Activated T-cell treated with anti-CD3 and anti-CD28 coated beads, Interleukin-2, amount 50 U/mL, for 72 hours (primary cell): ENCODE results near the gene TMEM131L. TPM values are rescaled to one million over a fixed set of nuclear protein-coding genes. Genes with fewer than 3 reads are reported as not detected.
"Not testable (repeated sequence)": the region's sequence is repeated elsewhere in the genome, so short reads cannot be mapped to it uniquely, and the experiment has no call there.

Experiments used
- ATAC-seq, 2 donors: fragments of 150-1000 bp; cut with Tn5 transposase; replicated peaks in 1 of 2; 2 replicates each; pipeline ENCODE4 v1.10.0; 2021; ENCODE audit warnings: moderate library complexity in 2 of 2, mild to moderate bottlenecking in 1 of 2
- DNase-seq, 2 donors: peaks; one replicate each; pipeline ENCODE4 v3.0.0; 2021 to 2022; ENCODE audit warnings: mixed read lengths in 1 of 2
- H3K27ac Mint-ChIP-seq: one replicate; pipeline ENCODE4 v1.8.0; 2022; ENCODE audit warnings: mild to moderate bottlenecking, moderate library complexity, mixed read lengths
- H3K27me3 Mint-ChIP-seq: one replicate; pipeline ENCODE4 v1.8.0; 2022; ENCODE audit warnings: low read depth, mixed read lengths
- H3K36me3 Mint-ChIP-seq, 2 donors: one replicate each; pipeline ENCODE4 v1.8.0; 2022; ENCODE audit warnings: mixed read lengths in 2 of 2, mild to moderate bottlenecking in 1 of 2; ENCODE audit not compliant: insufficient read depth in 2 of 2
- H3K4me1 Mint-ChIP-seq: one replicate; pipeline ENCODE4 v1.8.0; 2022; ENCODE audit warnings: low read depth, mixed read lengths
- H3K4me3 Mint-ChIP-seq, 2 donors: one replicate each; pipeline ENCODE4 v1.8.0; 2022; ENCODE audit warnings: mild to moderate bottlenecking in 2 of 2, mixed read lengths in 2 of 2, moderate library complexity in 2 of 2
- H3K9me3 Mint-ChIP-seq, 2 donors: one replicate each; pipeline ENCODE4 v1.8.0; 2022; ENCODE audit warnings: mixed read lengths in 2 of 2
- total RNA-seq, 2 donors: library from RNA; stranded (reverse); gene quantifications; one replicate each; pipeline ENCODE4 v1.2.3, GENCODE V29; 2022

Gene TMEM131L
- total RNA-seq, 2 donors from 2014 or later: 32.7 to 44.4 TPM

DNA sequence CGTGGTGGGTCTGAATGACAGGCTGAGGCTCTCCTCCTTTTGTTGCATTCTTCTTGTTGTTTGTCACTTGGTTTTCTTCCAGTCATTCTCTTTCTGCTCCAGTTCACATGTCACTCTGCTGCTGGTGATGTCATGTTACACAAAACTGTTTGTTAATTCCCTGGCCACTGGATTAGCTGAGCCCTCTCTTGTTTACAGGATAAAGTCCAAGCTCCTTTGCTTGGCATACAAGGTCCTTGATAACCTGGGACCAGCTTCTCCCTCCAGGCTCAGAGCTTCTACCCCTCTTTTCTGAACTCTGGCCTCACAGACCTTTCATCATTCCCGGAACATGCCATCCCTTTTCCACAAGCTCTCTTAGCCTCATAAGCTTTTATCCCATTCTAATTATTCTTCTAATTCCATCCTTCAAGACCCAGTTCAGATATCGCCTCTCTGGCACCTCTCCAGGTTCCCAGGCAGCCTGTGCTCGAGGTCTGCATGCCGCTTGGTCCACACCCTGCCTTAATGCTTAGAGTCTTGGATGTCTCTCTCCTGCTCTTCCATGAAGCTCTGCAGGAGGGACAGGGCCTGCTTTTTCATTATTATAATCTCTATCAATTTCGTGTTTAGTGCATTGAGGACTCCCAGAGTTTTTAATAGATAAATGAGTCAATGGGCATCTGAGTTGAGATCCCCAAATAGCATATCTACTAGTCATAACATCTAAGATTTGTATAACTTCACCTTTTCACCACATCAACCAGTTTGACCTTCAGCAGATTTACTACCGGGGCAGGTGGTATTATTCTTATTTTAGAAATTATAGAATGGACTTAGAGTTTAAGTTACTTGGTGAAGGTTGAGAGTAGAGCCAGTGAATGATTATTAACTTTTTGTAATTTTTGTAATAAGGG lies 98.7 kb downstream of the TMEM131L start:
- Mint-ChIP-seq H3K36me3 (peaks cover 17 to 36% of the 10 kb centered on the region in 2 donors), H3K4me1 (peaks cover 72% of the 10 kb centered on the region), H3K27me3 (no peaks in the 10 kb centered on the region), H3K4me3 (no peak overlapping the region), H3K27ac (peak overlapping the region; percentile 16), H3K9me3 (peaks cover 8 to 13% of the 10 kb centered on the region in 2 donors)
- DNase-seq (no peak), ATAC-seq (no peak)

GRCh38 chr4:153566631-153567150 lies 100.5 kb downstream of the TMEM131L start:
- no peaks in the 10 kb centered on the region for H3K27me3 Mint-ChIP-seq
- no peak for DNase-seq
- no peaks in the 10 kb centered on the region for H3K9me3 Mint-ChIP-seq
- no peak overlapping the region for H3K27ac Mint-ChIP-seq
- no peak for ATAC-seq
- H3K4me1 Mint-ChIP-seq: peaks cover 72% of the 10 kb centered on the region
- H3K36me3 Mint-ChIP-seq: peaks cover 5 to 23% of the 10 kb centered on the region in 2 donors
- no peak overlapping the region for H3K4me3 Mint-ChIP-seq

GRCh38 chr4:153567660-153568059 lies 101.5 kb downstream of the TMEM131L start:
- DNase-seq, ATAC-seq, H3K9me3 Mint-ChIP-seq, H3K27me3 Mint-ChIP-seq, H3K4me3 Mint-ChIP-seq: not testable (repeated sequence)
- Mint-ChIP-seq H3K4me1 (peaks cover 75% of the 10 kb centered on the region), H3K27ac (peak overlapping the region; percentile 69), H3K36me3 (peaks cover 3 to 24% of the 10 kb centered on the region in 2 donors)

GRCh38 chr4:153570228-153570973 lies 104.2 kb downstream of the TMEM131L start:
- Mint-ChIP-seq H3K36me3 (peaks cover 0 to 11% of the 10 kb centered on the region in 2 donors), H3K4me1 (peaks cover 84% of the 10 kb centered on the region), H3K27ac (peak overlapping the region; percentile 90), H3K4me3 (peak overlapping the region; percentile 10 to 20), H3K27me3 (no peaks in the 10 kb centered on the region), H3K9me3 (no peaks in the 10 kb centered on the region)
- DNase-seq (no peak), ATAC-seq (no peak)

GRCh38 chr4:153571006-153571545 lies 104.9 kb downstream of the TMEM131L start:
- H3K9me3 Mint-ChIP-seq: no peaks in the 10 kb centered on the region
- DNase-seq (no peak), ATAC-seq (no peak)
- H3K4me1 Mint-ChIP-seq: peaks cover 90% of the 10 kb centered on the region
- no peaks in the 10 kb centered on the region for H3K27me3 Mint-ChIP-seq
- H3K27ac Mint-ChIP-seq: peak overlapping the region; percentile 90
- H3K4me3 Mint-ChIP-seq: peak overlapping the region in 1 of 2 donors; percentile 10
- H3K36me3 Mint-ChIP-seq: peaks cover 0 to 11% of the 10 kb centered on the region in 2 donors

DNA sequence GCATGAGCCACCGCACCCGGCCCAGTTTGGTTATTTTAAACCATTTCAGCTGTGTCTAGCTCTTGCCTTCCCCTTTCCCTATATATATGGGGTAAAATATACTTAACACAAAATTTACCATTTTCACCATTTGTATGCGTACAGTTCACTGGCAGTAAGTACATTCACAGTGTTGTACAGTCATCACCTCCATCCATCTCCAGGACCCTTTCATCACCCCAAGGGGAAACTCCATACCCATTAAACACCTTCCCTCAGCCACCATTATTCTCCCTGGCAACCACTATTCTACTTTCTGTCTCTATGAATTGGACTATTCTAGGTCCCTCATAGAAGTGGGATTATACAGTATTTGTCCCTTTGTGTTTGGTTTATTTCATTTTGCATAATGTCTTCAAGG lies 106.4 kb downstream of the TMEM131L start:
- H3K27me3 Mint-ChIP-seq: no peaks in the 10 kb centered on the region
- peaks cover 81% of the 10 kb centered on the region for H3K4me1 Mint-ChIP-seq
- ATAC-seq: no peak
- no peak overlapping the region for H3K27ac Mint-ChIP-seq
- H3K9me3 Mint-ChIP-seq: no peaks in the 10 kb centered on the region
- no peak for DNase-seq
- H3K36me3 Mint-ChIP-seq: peaks cover 0 to 10% of the 10 kb centered on the region in 2 donors
- no peak overlapping the region for H3K4me3 Mint-ChIP-seq

GRCh38 chr4:153573221-153573620 lies 107.1 kb downstream of the TMEM131L start:
- Mint-ChIP-seq H3K9me3 (no peaks in the 10 kb centered on the region), H3K4me3 (peak overlapping the region in 1 of 2 donors; percentile 5), H3K27me3 (no peaks in the 10 kb centered on the region), H3K27ac (peak overlapping the region; percentile 44), H3K4me1 (peaks cover 79% of the 10 kb centered on the region), H3K36me3 (peaks cover 0 to 12% of the 10 kb centered on the region in 2 donors)
- DNase-seq: no peak
- ATAC-seq: no peak

DNA sequence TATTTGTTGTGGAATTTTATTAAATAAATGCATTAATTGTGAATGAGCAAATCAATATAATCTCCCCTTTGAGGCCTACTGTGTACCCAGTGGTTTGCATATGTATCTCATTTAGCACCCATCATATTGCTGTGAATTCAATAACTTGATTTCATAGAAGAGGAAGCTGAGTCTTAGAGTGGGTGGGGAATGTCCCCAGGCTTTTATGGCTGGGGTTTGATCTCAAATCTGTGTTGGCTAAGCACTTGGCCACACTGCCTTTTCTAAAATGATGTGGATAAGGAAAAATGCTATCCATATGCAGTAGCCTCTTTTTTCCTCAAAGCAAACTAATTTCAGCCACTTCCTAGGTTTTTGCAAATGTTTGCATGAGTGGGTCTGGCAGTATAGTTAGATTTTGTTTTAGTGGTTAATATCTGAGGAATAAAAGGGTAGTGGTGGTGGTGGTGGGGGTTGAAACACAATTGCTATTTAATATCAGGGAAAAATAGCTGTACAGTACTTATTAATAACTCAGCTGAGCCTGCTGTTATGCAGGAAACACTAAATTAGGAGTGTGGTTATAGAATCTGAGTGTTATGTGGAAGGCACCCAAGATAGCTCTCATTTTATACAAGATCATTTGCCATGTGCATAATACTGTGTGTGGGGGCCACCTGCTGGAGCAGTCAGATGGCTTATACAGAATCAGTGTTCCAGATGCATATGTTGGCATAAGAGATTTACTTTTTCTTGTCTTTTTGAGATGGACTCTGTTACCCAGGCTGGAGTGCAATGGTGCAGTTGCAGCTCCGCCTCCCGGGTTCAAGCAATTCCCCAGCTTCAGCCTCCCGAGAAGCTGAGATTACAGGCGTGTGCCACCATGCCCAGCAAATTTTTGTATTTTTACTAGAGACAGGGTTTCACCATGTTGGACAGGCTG lies 108.0 kb downstream of the TMEM131L start:
- Mint-ChIP-seq H3K36me3 (peaks cover 0 to 12% of the 10 kb centered on the region in 2 donors), H3K9me3 (no peaks in the 10 kb centered on the region), H3K27ac (peak overlapping the region; percentile 44), H3K4me1 (peaks cover 70% of the 10 kb centered on the region), H3K27me3 (no peaks in the 10 kb centered on the region), H3K4me3 (peak overlapping the region in 1 of 2 donors; percentile 5)
- DNase-seq: peak; percentile 48 to 58
- ATAC-seq: peak; percentile 85 to 90

DNA sequence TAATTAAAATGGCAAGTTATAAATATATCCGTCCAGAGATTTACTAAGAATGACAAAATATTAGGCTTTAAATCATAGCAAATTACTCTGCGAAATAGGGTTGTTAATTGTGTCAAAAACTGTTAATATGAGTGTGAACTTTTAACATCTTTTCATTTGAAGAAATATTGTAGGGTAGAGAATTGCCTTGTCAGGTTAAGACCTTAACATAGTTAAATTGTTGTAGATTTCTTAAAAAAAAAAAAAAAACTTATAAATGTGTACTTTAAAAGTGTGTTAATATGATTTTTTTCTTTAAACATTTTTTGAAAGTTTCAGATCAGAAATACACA lies 110.2 kb downstream of the TMEM131L start:
- H3K27me3 Mint-ChIP-seq: no peaks in the 10 kb centered on the region
- no peak overlapping the region for H3K4me3 Mint-ChIP-seq
- peaks cover 62% of the 10 kb centered on the region for H3K4me1 Mint-ChIP-seq
- ATAC-seq (no peak), DNase-seq (no peak)
- peaks cover 2 to 15% of the 10 kb centered on the region in 2 donors for H3K36me3 Mint-ChIP-seq
- H3K27ac Mint-ChIP-seq: no peak overlapping the region
- H3K9me3 Mint-ChIP-seq: no peaks in the 10 kb centered on the region

GRCh38 chr4:153577053-153577452 lies 110.9 kb downstream of the TMEM131L start:
- no peak overlapping the region for H3K4me3 Mint-ChIP-seq
- H3K36me3 Mint-ChIP-seq: peaks cover 2 to 12% of the 10 kb centered on the region in 2 donors
- no peak for DNase-seq
- H3K4me1 Mint-ChIP-seq: peaks cover 56% of the 10 kb centered on the region
- H3K9me3 Mint-ChIP-seq: no peaks in the 10 kb centered on the region
- no peak for ATAC-seq
- H3K27ac Mint-ChIP-seq: no peak overlapping the region
- H3K27me3 Mint-ChIP-seq: no peaks in the 10 kb centered on the region

GRCh38 chr4:153579410-153579809 lies 113.2 kb downstream of the TMEM131L start:
- Mint-ChIP-seq H3K27me3 (no peaks in the 10 kb centered on the region), H3K27ac (no peak overlapping the region), H3K36me3 (peaks cover 4 to 12% of the 10 kb centered on the region in 2 donors), H3K4me1 (peaks cover 46% of the 10 kb centered on the region), H3K9me3 (no peaks in the 10 kb centered on the region), H3K4me3 (no peak overlapping the region)
- DNase-seq: no peak
- ATAC-seq: no peak

- no peaks in the 10 kb centered on the region for H3K27me3 Mint-ChIP-seq
- peak overlapping the region; percentile 75 for H3K27ac Mint-ChIP-seq
- no peak overlapping the region for H3K4me3 Mint-ChIP-seq
- ATAC-seq (no peak), DNase-seq (no peak)
- H3K4me1 Mint-ChIP-seq: peaks cover 44% of the 10 kb centered on the region
- H3K9me3 Mint-ChIP-seq: no peaks in the 10 kb centered on the region
- H3K36me3 Mint-ChIP-seq: peaks cover 6 to 13% of the 10 kb centered on the region in 2 donors
These were observed 113.7 kb downstream of the TMEM131L start for GRCh38 chr4:153579872-153580271.
